ENCODE results near the gene WBP11.
A peak's percentile ranks its signal among the peaks of the same experiment; 100 is the strongest.

The WBP11 gene

GRCh38 chr12:14803011-14803829 is at the start of gene WBP11, which contains the start of gene C12orf60:
TSS of gene WBP11 (minus strand) at chr12:14803478. CDS start at chr12:14801383, 2,095 bp downstream.
TSS of gene C12orf60 (plus strand) at chr12:14803670. CDS start at chr12:14822936, 19,266 bp downstream.
- peak; percentile 86 to 88 for DNase-seq

- DNase-seq, result no peak
Measured at GRCh38 chr12:14852880-14853279, 49.6 kb upstream of the WBP11 start.

GRCh38 chr12:14850929-14851663 is 47.8 kb upstream of the WBP11 start:
- DNase-seq, result no peak

- no peak for DNase-seq
Measured at GRCh38 chr12:14849661-14850060, 46.4 kb upstream of the WBP11 start.

- DNase-seq, result no peak
Measured at GRCh38 chr12:14846876-14847580, 43.8 kb upstream of the WBP11 start.

GRCh38 chr12:14846042-14846587 is 42.8 kb upstream of the WBP11 start:
- DNase-seq, result no peak

- peak; percentile 53 to 54 for DNase-seq
Measured at GRCh38 chr12:14845350-14845750, 42.1 kb upstream of the WBP11 start.

- DNase-seq, result no peak
Measured at GRCh38 chr12:14844401-14844800, 41.1 kb upstream of the WBP11 start.

- DNase-seq, result no peak
Measured at GRCh38 chr12:14843425-14843887, 40.2 kb upstream of the WBP11 start, which contains the start of gene ART4. TSS of gene ART4 (minus strand) at chr12:14843526. CDS start at chr12:14843113, 413 bp downstream.

- no peak for DNase-seq
Measured at GRCh38 chr12:14842315-14842714, 39.0 kb upstream of the WBP11 start.

- DNase-seq, result no peak
Measured at GRCh38 chr12:14841761-14842160, 38.5 kb upstream of the WBP11 start.

- no peak for DNase-seq
Measured at GRCh38 chr12:14840616-14841015, 37.3 kb upstream of the WBP11 start.

GRCh38 chr12:14839262-14839661 is 36.0 kb upstream of the WBP11 start:
- DNase-seq, result no peak

GRCh38 chr12:14836336-14837210 is 33.3 kb upstream of the WBP11 start:
- DNase-seq, result no peak

- no peak for DNase-seq
Measured at GRCh38 chr12:14834509-14834908, 31.2 kb upstream of the WBP11 start.

GRCh38 chr12:14833952-14834351 is 30.7 kb upstream of the WBP11 start:
- no peak for DNase-seq

- DNase-seq, result no peak
Measured at GRCh38 chr12:14833336-14833735, 30.1 kb upstream of the WBP11 start.

GRCh38 chr12:14828892-14829291 is 25.6 kb upstream of the WBP11 start:
- DNase-seq, result no peak

GRCh38 chr12:14827043-14827442 is 23.8 kb upstream of the WBP11 start:
- no peak for DNase-seq

GRCh38 chr12:14826491-14826890 is 23.2 kb upstream of the WBP11 start:
- no peak for DNase-seq

- no peak for DNase-seq
Measured at GRCh38 chr12:14825256-14825655, 22.0 kb upstream of the WBP11 start.
